GM15510 (cell line): Measurements from ENCODE around the gene PLEKHG5.

Experiments
- POLR2A ChIP-seq: IDR thresholded peaks from 3 replicates; pipeline ENCODE4 v1.6.1; 2011; ENCODE audit warnings: borderline replicate concordance; ENCODE audit not compliant: insufficient read length; ENCODE audit errors: extremely low read depth

Gene PLEKHG5

DNA sequence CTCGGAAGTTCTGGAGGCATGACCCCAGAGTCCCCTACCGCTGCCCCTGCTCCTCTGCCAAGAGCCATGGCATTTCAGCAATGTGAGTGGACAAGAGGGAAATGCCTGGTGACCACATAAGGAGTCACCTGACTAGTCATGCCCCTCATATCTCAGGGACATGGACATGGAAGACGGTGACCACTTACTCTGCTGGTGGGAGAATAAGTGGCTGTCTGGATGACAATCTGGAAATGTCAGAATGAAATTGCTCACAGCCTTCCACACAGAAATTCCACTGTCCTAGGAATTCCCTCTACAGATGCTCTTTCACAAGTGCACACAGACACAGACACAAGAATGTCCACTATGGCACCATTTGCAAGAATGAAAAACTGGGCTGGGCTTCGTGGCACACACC, 24.3 kb upstream of the PLEKHG5 start:
- TF ChIP-seq POLR2A, result no peak

DNA sequence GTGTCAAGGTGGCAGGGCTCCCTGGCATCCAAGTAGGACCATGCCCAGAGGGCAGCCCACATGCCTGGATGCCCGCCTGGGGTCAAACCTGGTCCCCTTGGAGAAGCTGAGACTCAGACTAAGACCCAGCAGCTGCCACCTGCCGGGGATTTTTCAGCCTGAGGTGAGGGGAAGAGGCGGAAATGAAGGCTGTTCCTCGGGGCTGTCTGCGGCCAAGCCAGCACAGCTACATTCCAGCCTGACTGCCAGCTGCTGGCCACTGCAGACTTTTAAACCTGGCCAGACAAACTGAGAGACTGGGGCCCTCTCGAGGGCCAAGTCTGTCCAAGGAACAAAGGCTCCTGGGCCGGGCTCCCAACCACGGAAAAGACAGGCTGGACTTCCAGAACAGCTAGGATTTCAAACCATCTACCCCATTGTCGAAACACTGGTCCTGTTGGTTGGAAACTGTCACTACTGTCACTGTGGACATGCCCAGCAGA, 21.9 kb upstream of the PLEKHG5 start:
- no peak for TF ChIP-seq POLR2A

DNA sequence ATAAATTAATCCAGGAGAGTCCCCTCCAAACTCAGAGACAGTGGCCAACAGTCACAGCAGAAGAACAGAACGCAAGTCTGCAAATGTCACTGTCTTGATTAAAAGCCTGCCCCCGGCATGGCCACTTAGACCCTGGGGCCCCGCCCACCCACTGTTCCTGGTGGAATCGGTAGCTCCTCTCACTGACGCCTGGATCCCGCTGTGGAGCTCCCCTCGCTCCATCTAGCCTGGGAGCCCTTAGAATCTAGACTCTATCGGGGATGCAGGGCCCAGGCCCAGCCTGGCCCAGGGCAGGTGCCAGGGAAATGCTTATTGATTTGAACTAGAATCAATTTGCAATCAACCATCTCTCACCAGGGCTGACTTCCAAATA, 21.4 kb upstream of the PLEKHG5 start:
- no peak for TF ChIP-seq POLR2A

GRCh38 chr1:6512245-6512907, 20.9 kb upstream of the PLEKHG5 start:
- no peak for TF ChIP-seq POLR2A

GRCh38 chr1:6511561-6512244, 20.2 kb upstream of the PLEKHG5 start:
- TF ChIP-seq POLR2A, result no peak

- TF ChIP-seq POLR2A, result no peak
Observed at GRCh38 chr1:6511056-6511455, 19.6 kb upstream of the PLEKHG5 start.

- TF ChIP-seq POLR2A, result no peak
Observed at GRCh38 chr1:6510493-6510892, 19.0 kb upstream of the PLEKHG5 start.

GRCh38 chr1:6509919-6510291, 18.4 kb upstream of the PLEKHG5 start:
- TF ChIP-seq POLR2A, result no peak

DNA sequence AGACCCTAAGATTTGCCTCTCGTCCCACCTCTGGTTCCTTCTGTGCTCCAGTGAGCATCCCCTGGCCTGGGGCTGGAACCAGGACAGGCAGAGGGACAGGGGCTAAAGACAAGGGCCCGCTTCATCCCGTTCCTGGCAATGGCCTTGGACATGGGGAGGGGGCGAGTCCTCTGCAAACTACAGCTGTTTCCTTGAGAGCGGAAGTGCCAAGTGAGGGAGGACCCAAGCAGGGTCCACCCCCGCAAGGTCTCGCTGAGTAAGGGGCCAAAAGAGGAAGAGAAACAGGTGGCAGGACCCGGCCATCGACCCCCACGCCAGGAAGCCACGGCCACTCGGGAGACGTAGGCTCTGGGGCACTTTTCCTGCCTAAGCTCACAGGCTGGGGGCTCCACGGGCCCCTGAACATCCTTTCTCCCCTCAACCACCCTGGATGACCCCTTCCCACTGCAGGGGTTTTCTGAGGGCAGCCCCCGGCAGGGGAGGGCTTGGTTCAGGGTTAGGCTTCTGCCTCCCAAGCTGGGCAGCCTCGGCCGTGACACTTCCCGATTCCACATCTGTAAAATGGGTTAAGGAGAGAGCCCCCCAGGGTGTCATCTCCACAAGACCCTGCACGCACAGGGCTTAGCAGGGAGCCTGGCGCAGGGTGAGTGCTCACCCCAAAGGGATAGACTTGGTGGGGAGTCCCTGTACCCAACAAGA, 17.9 kb upstream of the PLEKHG5 start:
- no peak for TF ChIP-seq POLR2A

GRCh38 chr1:6508816-6509189, 17.3 kb upstream of the PLEKHG5 start:
- TF ChIP-seq POLR2A, result no peak

GRCh38 chr1:6508154-6508815, 16.8 kb upstream of the PLEKHG5 start:
- TF ChIP-seq POLR2A, result no peak

- TF ChIP-seq POLR2A, result no peak
Observed at GRCh38 chr1:6507461-6507911, 16.0 kb upstream of the PLEKHG5 start.

GRCh38 chr1:6507037-6507428, 15.6 kb upstream of the PLEKHG5 start:
- no peak for TF ChIP-seq POLR2A

GRCh38 chr1:6506210-6507036, 15.0 kb upstream of the PLEKHG5 start:
- no peak for TF ChIP-seq POLR2A
